ENCODE data around the gene APOL6. TPM values are rescaled to one million over a fixed set of nuclear protein-coding genes. Genes with fewer than 3 reads are reported as not detected.

APOL6 gene
- total RNA-seq, 1 donor from 2014 or later: 53.8 TPM

- intact Hi-C loops (cut with DNase I): no loop called here
- Histone ChIP-seq H3K4me3 (no peak overlapping the region), H3K36me3 (no peaks in the 10 kb centered on the region), H3K9me3 (no peaks in the 10 kb centered on the region), H3K27me3 (ENCODE audit: low read depth) (no peaks in the 10 kb centered on the region), H3K27ac (no peak overlapping the region), H3K4me1 (no peaks in the 10 kb centered on the region)
- no peak for ATAC-seq
- no peak for TF ChIP-seq CTCF (IDR thresholded peaks at IDR 0.05)
- no peak for DNase-seq
These were observed 37.5 kb downstream of the APOL6 start for GRCh38 chr22:35685731-35686130.

- no peak for TF ChIP-seq CTCF (IDR thresholded peaks at IDR 0.05)
- H3K36me3 ChIP-seq: no peaks in the 10 kb centered on the region
- no peaks in the 10 kb centered on the region for H3K27me3 ChIP-seq (ENCODE audit: low read depth)
- no peak for ATAC-seq
- no peak overlapping the region for H3K27ac ChIP-seq
- no peaks in the 10 kb centered on the region for H3K4me1 ChIP-seq
- intact Hi-C loops (cut with DNase I): no loop called here
- no peak overlapping the region for H3K4me3 ChIP-seq
- no peaks in the 10 kb centered on the region for H3K9me3 ChIP-seq
- DNase-seq: no peak
These were observed 38.1 kb downstream of the APOL6 start for GRCh38 chr22:35686298-35686697.

GRCh38 chr22:35687461-35687860 is 39.2 kb downstream of the APOL6 start:
- no peaks in the 10 kb centered on the region for H3K27me3 ChIP-seq (ENCODE audit: low read depth)
- H3K4me3 ChIP-seq: no peak overlapping the region
- DNase-seq (no peak), ATAC-seq (no peak)
- no peaks in the 10 kb centered on the region for H3K4me1 ChIP-seq
- H3K36me3 ChIP-seq: no peaks in the 10 kb centered on the region
- no peaks in the 10 kb centered on the region for H3K9me3 ChIP-seq
- no peak for TF ChIP-seq CTCF (IDR thresholded peaks at IDR 0.05)
- H3K27ac ChIP-seq: no peak overlapping the region
- intact Hi-C loops (cut with DNase I): no loop called here

- TF ChIP-seq CTCF (IDR thresholded peaks at IDR 0.05): no peak
- Histone ChIP-seq H3K27me3 (ENCODE audit: low read depth) (no peaks in the 10 kb centered on the region), H3K4me3 (no peak overlapping the region), H3K36me3 (no peaks in the 10 kb centered on the region), H3K9me3 (no peaks in the 10 kb centered on the region), H3K27ac (no peak overlapping the region), H3K4me1 (no peaks in the 10 kb centered on the region)
- no peak for ATAC-seq
- intact Hi-C loops (cut with DNase I): no loop called here
- no peak for DNase-seq
These were observed 40.8 kb downstream of the APOL6 start for GRCh38 chr22:35688913-35689675.

- no peaks in the 10 kb centered on the region for H3K4me1 ChIP-seq
- H3K36me3 ChIP-seq: no peaks in the 10 kb centered on the region
- no peak overlapping the region for H3K4me3 ChIP-seq
- DNase-seq (no peak), ATAC-seq (no peak)
- TF ChIP-seq CTCF (IDR thresholded peaks at IDR 0.05): no peak
- no peaks in the 10 kb centered on the region for H3K9me3 ChIP-seq
- intact Hi-C loops (cut with DNase I): no loop called here
- H3K27me3 ChIP-seq (ENCODE audit: low read depth): no peaks in the 10 kb centered on the region
- H3K27ac ChIP-seq: no peak overlapping the region
These were observed 41.8 kb downstream of the APOL6 start for GRCh38 chr22:35690001-35690400.

All from lower lobe of right lung (tissue), 2 donors.